ENCODE results near the gene PKLR.
"Not testable (repeated sequence)": the region's sequence is repeated elsewhere in the genome, so short reads cannot be mapped to it uniquely, and the experiment has no call there.

The PKLR gene

GRCh38 chr1:155301342-155301841 lies at the start of gene PKLR:
PKLR (minus strand) TSS chr1:155301438; CDS start chr1:155301395, 43 bp downstream.
- no peak for DNase-seq (ENCODE audit: low read depth)

GRCh38 chr1:155342842-155343241 lies 41.6 kb upstream of the PKLR start:
- no peak for DNase-seq (ENCODE audit: low read depth)

DNA sequence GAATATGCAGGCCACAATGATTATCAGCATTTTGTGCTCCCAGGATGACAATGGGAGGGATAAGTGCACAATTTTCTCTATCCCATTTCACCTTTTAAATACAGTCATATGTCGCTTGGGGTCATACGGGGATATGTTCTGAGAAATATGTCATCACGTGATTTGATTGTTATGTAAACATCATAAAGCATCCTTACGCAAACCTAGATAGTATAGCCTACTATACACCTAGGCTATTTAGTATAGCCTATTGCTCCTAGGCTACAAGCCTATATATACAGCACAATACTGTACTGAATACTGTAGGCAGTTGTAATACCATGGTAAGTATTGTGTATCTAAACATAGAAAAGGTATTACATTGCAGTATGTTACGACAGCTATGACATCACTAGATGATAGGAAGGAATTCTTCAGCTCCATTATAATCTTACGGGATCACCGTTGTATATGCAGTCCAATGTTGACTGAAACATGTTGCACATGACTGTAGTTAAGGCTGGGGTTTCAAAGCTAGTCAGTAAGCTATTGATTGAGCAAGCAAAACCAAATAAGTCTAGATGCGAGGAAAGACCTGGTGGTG lies 38.4 kb upstream of the PKLR start:
- no peak for DNase-seq (ENCODE audit: low read depth)

- DNase-seq (ENCODE audit: low read depth): no peak
These were observed 33.7 kb upstream of the PKLR start for GRCh38 chr1:155334962-155335361.

GRCh38 chr1:155329980-155330598 lies 28.9 kb upstream of the PKLR start:
- DNase-seq (ENCODE audit: low read depth): no peak

DNA sequence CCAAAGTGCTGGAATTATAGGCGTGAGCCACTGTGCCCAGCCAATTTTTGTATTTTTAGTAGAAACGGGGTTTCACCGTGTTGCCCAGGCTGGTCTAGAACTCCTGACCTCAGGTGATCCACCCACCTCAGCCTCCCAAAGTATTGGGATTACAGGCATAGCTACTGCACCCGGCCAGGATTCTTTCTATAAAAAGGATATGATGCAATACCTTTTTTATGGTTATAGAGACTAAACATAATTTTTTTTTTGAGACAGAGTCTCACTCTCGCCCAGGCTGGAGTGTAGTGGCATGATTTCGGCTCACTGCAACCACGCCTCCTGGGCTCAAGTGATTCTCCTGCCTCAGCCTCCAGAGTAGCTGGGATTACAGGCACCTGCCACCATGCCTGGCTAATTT lies 27.6 kb upstream of the PKLR start:
- not testable (repeated sequence) for DNase-seq (ENCODE audit: low read depth)

DNA sequence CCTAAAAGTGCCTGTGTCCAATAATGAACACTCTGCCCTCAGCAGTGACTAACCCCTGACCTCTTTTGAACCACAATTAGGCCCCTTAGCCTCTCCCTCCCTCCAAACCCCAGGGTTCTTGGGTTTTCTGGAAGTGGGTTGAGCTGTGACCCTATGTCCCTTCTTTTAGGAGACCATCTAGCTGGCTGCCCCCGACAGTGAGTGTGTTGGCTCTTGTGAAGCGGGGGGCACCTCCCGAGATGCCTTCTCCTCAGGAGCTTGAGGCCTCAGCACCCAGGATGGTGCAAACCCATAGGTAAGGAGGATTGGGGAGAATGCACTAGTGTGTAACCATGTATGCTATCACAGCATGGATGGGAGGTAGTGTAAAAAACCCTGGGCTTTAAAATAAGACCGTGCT lies 26.7 kb upstream of the PKLR start:
- DNase-seq (ENCODE audit: low read depth): no peak

- DNase-seq (ENCODE audit: low read depth): no peak
These were observed 25.4 kb upstream of the PKLR start for GRCh38 chr1:155326631-155327037.

- DNase-seq (ENCODE audit: low read depth): no peak
These were observed 24.8 kb upstream of the PKLR start for GRCh38 chr1:155326020-155326526.

GRCh38 chr1:155325603-155325893 lies 24.3 kb upstream of the PKLR start:
- DNase-seq (ENCODE audit: low read depth): no peak

DNA sequence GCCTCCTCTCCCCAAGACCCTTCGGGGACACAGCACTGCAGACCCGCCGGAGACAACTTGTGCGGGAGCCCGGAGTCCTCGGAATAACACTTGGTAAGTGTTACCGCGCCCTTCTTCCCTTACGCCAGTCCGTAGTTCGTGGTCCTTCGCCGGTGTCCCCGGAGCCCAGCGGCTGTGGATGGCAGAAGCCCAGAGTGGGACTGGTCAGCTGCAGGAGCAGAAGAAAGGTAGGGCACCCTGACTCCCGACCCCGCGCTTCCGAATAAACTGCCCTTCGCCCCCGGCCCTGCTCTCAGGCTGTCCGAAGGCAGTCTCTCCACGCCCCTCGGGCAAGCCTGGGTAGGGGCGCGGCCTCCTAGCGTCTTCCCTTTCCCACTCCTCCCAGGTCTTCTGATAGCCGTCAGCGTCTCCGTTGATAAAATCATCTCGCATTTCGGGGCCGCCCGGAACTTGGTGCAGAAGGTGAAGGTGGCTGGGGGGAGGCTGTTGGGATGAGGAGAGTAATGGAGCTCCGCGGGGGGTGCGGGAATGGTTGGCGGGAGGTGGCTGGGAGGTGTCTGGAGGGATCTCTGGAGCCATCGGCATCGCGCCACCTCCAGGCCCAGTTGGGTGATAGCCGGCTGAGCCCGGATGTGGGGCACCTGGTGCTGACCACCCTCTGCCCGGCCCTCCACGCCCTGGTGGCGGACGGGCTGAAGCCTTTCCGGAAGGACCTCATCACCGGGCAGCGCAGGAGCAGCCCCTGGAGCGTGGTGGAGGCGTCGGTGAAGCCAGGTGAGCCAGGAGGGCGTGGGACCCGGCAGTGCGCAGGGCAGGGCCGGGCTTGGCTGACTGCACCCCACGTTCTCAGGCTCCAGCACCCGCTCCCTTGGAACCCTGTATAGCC lies 23.7 kb upstream of the PKLR start:
- peak; percentile 78 for DNase-seq (ENCODE audit: low read depth)

GRCh38 chr1:155324037-155324716 lies 22.9 kb upstream of the PKLR start:
- peak; percentile 98 for DNase-seq (ENCODE audit: low read depth)

DNA sequence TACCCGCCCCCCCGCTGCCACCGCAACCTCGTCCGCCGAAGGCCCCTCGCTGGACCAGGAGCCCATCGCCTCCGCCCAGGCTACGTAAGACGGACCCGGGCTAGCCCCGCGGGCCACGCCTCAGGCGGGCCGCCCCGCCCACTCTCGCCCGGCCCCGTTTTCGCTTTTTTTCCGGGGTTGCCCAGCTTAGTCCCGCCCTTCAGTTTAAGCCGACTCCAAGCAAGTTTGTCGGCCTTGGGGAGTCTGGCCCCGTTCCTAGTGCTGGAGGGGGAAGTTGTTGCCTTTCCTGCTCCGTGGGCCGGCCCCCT lies 22.4 kb upstream of the PKLR start:
- peak; percentile 92 for DNase-seq (ENCODE audit: low read depth)

- peak; percentile 98 for DNase-seq (ENCODE audit: low read depth)
These were observed 21.9 kb upstream of the PKLR start for GRCh38 chr1:155322953-155323728.

DNA sequence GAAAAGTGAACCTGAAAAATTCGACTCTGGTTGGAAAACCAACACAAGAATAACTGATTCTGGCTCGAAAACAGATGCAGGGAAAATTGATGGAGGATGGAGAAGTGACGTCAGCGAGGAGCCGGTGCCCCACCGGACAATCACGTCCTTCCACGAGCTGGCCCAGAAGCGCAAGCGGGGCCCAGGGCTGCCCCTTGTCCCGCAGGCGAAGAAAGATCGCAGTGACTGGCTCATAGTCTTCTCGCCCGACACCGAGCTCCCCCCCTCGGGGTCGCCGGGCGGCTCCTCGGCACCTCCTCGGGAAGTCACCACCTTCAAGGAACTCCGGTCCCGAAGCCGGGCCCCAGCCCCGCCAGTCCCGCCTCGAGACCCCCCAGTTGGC lies 21.3 kb upstream of the PKLR start:
- peak; percentile 63 for DNase-seq (ENCODE audit: low read depth)

- DNase-seq (ENCODE audit: low read depth): peak; percentile 16
These were observed 20.6 kb upstream of the PKLR start for GRCh38 chr1:155321639-155322503.

GRCh38 chr1:155320661-155321617 lies 19.7 kb upstream of the PKLR start, which contains the start of gene RUSC1:
RUSC1 (plus strand) TSS chr1:155320894; CDS start chr1:155321774, 880 bp downstream.
- peak; percentile 55 for DNase-seq (ENCODE audit: low read depth)

- DNase-seq (ENCODE audit: low read depth): no peak
These were observed 19.0 kb upstream of the PKLR start for GRCh38 chr1:155320252-155320651.

DNA sequence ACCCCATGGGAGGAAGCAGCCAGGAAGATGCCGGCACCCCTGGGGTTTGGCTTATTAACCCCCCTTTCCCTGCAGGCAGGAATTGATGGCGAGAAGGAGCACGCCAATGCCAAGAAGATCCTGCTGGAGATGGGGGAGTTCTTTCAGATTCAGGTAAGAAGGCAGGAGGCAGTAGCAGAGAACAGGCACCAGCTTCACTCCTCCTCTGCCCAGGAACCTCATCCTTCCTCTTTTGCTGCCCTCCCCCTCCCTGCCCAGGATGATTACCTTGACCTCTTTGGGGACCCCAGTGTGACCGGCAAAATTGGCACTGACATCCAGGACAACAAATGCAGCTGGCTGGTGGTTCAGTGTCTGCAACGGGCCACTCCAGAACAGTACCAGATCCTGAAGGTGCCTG lies 18.3 kb upstream of the PKLR start:
- no peak for DNase-seq (ENCODE audit: low read depth)
